Upper lobe of left lung (tissue), 6 donors: ENCODE measurements around the gene COG4. TPM values are rescaled to one million over a fixed set of nuclear protein-coding genes. Genes with fewer than 3 reads are reported as not detected.
A peak's percentile ranks its signal among the peaks of the same experiment; 100 is the strongest.

Experiments
- ATAC-seq, 2 donors: fragments of 200-7000 bp; cut with Tn5 transposase; one replicate each; pipeline ENCODE4 v1.9.1; 2022; ENCODE audit warnings: mild to moderate bottlenecking in 2 of 2, moderate library complexity in 2 of 2; ENCODE audit not compliant: low FRiP score in 2 of 2
- DNase-seq, 2 donors: peaks; one replicate each; pipeline ENCODE4 v3.0.0-alpha.2; 2019 to 2020
- H3K27ac ChIP-seq, 4 donors: fragments of 200-600 bp; sonication (generic); one replicate each; pipeline ENCODE4 v1.5.1; 2016 to 2019
- H3K27me3 ChIP-seq, 4 donors: fragments of 200-600 bp; sonication (generic); one replicate each; pipeline ENCODE4 v1.5.1; 2017 to 2019
- H3K36me3 ChIP-seq, 4 donors: fragments of 200-600 bp; sonication (generic); one replicate each; pipeline ENCODE4 v1.5.1; 2016 to 2019
- H3K4me1 ChIP-seq, 4 donors: fragments of 200-600 bp; sonication (generic); one replicate each; pipeline ENCODE4 v1.5.1; 2018 to 2019
- H3K4me3 ChIP-seq, 4 donors: fragments of 200-600 bp; sonication (generic); one replicate each; pipeline ENCODE4 v1.5.1; 2017 to 2019; ENCODE audit warnings: mild to moderate bottlenecking in 2 of 4, moderate library complexity in 1 of 4
- H3K9me3 ChIP-seq, 4 donors: fragments of 200-600 bp; sonication (generic); one replicate each; pipeline ENCODE4 v1.5.1; 2018 to 2019
- EP300 ChIP-seq, 4 donors: sonication (generic); formaldehyde crosslinking; IDR thresholded peaks; one replicate each; pipeline ENCODE4 v1.5.1; 2017; ENCODE audit warnings: antibody characterized with exemption in 4 of 4, control low read depth in 2 of 4
- POLR2A ChIP-seq, 4 donors: fragments of 450-650 bp; IDR thresholded peaks; one replicate each; pipeline ENCODE4 v1.5.1; 2016 to 2017; ENCODE audit warnings: antibody characterized with exemption in 4 of 4, mild to moderate bottlenecking in 2 of 4
- POLR2AphosphoS5 ChIP-seq, 2 donors: sonication (generic); formaldehyde crosslinking; IDR thresholded peaks; one replicate each; pipeline ENCODE4 v1.5.1; 2017; ENCODE audit warnings: antibody characterized with exemption in 2 of 2
- WGBS, 2 donors: methylation state at CpG; one replicate each; pipeline ENCODE4 v1.1.5; 2017 to 2018; 5-methylcytosine and 5-hydroxymethylcytosine counted together
- total RNA-seq, 6 donors: library from RNA; depleted of rRNA in 4 of 6; stranded (reverse); fragments of >200 nt in 4 of 6; gene quantifications; one replicate each; pipeline versions ENCODE4 v1.1.0 to v1.2.1, GENCODE V29; 2016 to 2021
- TF ChIP-seq, protein P1 (sequence below), 6 experiments: fragments of 450-650 bp in 4 of 6; fragments of 200-600 bp in 2 of 6; sonication (generic) in 2 of 6; IDR thresholded peaks; one replicate each; pipeline ENCODE4 v1.5.1; 2016 to 2019; ENCODE audit warnings: antibody characterized with exemption in 6 of 6
- donor health status: DM: no; HTN: no; CAD: no; lungs with moderate emphysema.
- donor health status: DM: no; HTN: yes; CAD: no; lungs with severe emphysema.

Gene COG4
- total RNA-seq, 6 donors from 2014 or later = 35.0 to 111 (median 59.6) TPM

DNA sequence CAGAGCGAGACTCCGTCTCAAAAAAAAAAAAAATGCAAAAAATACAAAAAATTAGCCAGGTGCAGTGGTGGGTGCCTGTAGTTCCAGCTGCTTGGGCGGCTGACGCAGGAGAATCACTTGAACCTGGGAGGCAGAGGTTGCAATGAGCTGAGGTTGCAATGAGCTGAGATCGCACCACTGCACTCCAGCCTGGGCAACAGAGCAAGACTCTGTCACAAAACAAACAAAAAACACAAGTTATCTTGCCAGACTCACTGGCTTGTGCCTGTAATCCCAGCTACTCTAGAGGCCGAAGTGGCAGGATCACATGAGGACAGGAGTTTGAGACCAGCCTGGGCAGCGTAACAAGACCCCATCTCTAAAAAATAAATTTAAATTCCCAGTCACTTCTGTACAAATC lies 81.0 kb downstream of the COG4 start:
- no peak for DNase-seq
- H3K36me3 ChIP-seq = no peaks in the 10 kb centered on the region
- no peak for ATAC-seq
- no peaks in the 10 kb centered on the region for H3K9me3 ChIP-seq
- H3K4me1 ChIP-seq = peaks cover 2 to 19% (median 17%) of the 10 kb centered on the region in 4 donors
- 93% methylated on average over 7 of the region's 7 CpGs for WGBS, 2 donors
- TF ChIP-seq EP300 (IDR thresholded peaks at IDR 0.05) = no peak
- TF ChIP-seq POLR2AphosphoS5 (IDR thresholded peaks at IDR 0.05) = no peak
- no peak for TF ChIP-seq POLR2A (IDR thresholded peaks at IDR 0.05)
- TF ChIP-seq, protein P1, sequence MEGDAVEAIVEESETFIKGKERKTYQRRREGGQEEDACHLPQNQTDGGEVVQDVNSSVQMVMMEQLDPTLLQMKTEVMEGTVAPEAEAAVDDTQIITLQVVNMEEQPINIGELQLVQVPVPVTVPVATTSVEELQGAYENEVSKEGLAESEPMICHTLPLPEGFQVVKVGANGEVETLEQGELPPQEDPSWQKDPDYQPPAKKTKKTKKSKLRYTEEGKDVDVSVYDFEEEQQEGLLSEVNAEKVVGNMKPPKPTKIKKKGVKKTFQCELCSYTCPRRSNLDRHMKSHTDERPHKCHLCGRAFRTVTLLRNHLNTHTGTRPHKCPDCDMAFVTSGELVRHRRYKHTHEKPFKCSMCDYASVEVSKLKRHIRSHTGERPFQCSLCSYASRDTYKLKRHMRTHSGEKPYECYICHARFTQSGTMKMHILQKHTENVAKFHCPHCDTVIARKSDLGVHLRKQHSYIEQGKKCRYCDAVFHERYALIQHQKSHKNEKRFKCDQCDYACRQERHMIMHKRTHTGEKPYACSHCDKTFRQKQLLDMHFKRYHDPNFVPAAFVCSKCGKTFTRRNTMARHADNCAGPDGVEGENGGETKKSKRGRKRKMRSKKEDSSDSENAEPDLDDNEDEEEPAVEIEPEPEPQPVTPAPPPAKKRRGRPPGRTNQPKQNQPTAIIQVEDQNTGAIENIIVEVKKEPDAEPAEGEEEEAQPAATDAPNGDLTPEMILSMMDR (IDR thresholded peaks at IDR 0.05) = no peak
- H3K4me3 ChIP-seq = no peak overlapping the region
- H3K27ac ChIP-seq = no peak overlapping the region
- no peaks in the 10 kb centered on the region for H3K27me3 ChIP-seq

DNA sequence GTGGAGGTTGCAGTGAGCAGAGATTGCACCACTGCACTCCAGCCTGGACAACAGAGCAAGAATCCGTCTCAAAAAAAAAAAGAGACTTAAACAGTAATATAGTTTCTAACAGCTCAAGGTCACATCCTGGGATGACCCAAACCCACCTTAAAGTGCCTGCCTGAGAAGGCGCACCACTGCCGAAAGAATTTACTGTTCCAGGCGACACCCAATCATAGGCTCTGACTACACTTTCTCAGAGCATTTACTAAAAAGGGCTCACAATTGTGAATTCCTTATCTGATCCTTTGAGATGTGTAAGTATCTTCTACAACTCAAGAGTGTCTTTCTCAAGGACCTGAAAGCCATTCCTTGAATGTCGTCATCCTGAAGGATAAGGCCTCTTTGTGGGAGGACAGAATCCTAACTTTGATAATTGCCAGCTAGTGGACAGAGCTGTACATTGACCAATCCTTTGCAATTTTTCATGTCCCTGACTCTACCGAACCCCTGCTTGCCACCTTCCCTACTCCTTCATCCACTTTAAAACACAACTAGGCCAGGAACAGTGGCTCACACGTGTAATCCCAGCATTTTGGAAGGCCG lies 81.9 kb downstream of the COG4 start:
- H3K27ac ChIP-seq = no peak overlapping the region
- WGBS, 2 donors = 91 to 92% methylated on average over 8 of the region's 8 CpGs
- no peak overlapping the region for H3K4me3 ChIP-seq
- TF ChIP-seq, protein P1 (IDR thresholded peaks at IDR 0.05) = no peak
- TF ChIP-seq POLR2A (IDR thresholded peaks at IDR 0.05) (no peak), EP300 (IDR thresholded peaks at IDR 0.05) (no peak), POLR2AphosphoS5 (IDR thresholded peaks at IDR 0.05) (no peak)
- H3K9me3 ChIP-seq = no peaks in the 10 kb centered on the region
- H3K27me3 ChIP-seq = no peaks in the 10 kb centered on the region
- DNase-seq = no peak
- peaks cover 10 to 27% (median 24%) of the 10 kb centered on the region in 4 donors for H3K4me1 ChIP-seq
- no peaks in the 10 kb centered on the region for H3K36me3 ChIP-seq
- ATAC-seq = no peak

DNA sequence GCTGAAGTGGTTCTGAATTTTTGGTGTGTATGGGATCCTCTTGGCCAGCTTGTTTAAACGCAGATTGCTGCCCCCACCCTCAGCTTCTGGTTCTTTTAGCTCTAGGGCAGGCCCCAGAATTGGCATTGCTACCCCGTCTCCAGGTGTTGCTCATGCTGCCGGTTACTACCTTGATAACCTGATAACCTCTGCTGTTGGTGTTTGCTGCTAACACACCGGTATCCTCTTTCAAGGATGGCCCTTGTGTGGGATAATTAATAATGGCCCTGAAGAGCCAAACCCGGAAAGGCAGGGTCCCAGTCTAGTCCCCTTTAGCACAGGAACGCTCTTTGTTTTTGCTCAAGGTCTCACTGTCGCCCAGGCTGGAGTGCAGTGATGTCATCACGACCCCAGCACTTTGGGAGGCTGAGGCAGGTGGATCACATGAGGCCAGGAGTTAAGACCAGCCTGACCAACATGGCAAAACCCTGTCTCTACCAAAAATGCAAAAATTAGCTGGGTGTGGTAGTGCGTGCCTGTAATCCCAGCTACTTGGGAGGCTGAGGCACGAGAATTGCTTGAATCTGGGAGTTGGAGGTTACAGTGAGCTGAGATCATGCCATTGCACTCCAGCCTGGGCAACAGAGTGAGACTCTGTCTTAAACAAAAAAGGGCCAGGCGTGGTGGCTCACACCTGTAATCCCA lies 83.2 kb downstream of the COG4 start:
- DNase-seq (no peak), ATAC-seq (no peak)
- no peaks in the 10 kb centered on the region for H3K36me3 ChIP-seq
- no peaks in the 10 kb centered on the region for H3K27me3 ChIP-seq
- WGBS, 2 donors = 64 to 84% methylated on average over 11 of the region's 11 CpGs
- no peaks in the 10 kb centered on the region for H3K9me3 ChIP-seq
- H3K27ac ChIP-seq = peak overlapping the region in 1 of 4 donors; percentile 90
- H3K4me3 ChIP-seq = peak overlapping the region in 3 of 4 donors; percentile 69 to 94 (median 82)
- TF ChIP-seq POLR2A (IDR thresholded peaks at IDR 0.05) = no peak
- TF ChIP-seq, protein P1 (IDR thresholded peaks at IDR 0.05) = no peak
- TF ChIP-seq EP300 (IDR thresholded peaks at IDR 0.05) = no peak
- H3K4me1 ChIP-seq = peaks cover 13 to 32% (median 27%) of the 10 kb centered on the region in 4 donors

DNA sequence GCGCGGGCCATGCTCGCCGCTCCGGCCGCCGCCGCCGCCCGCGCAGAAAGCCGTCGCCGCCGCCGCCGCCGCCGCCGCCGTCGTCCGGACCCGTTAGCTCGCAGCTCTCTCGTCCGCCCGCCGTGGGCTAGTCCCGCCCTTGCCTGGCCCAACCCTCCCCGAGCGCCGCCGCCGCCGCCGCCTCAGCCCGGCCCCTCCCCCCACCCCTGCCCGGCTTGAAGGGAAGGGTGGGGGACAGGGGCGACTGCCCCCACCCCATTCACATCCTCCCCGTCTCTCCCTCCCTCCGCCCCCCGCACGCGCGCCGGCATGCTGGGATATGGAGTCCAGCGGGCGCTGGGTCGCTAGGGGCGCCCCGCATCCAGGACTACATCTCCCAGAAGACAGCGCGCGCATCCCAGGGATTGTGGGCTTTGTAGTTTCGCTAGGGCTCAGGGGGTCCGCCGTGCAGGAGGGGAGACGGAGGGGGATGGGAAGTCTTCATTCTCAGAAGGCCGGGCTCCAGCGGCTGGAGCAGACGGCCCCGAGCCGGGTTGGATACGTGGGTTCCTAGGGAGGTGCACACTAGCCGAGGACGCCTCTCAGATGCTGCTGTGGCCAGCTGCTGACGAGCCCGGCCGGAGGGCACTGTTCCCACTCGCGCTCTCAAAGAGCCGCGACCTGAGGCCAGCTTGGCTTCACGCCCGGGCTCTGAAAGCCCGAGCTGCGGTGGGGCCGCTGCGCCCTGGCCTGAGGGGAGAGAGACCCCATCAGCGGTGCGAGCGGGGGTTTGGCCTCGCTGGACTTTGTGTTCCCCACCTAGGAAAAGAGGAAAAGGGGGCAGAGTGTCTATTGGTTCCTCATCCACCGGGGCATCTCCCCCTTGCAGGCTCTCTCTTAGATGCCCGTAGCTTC lies 84.1 kb downstream of the COG4 start, which contains the start of gene ST3GAL2:
Gene ST3GAL2, minus strand, starts transcription at position 132 of the 894 bp plus-strand sequence. CDS start 40,570 bp downstream, outside the sequence.
- peak; percentile 95 to 98 for DNase-seq

More for the DNA sequence above, 84.1 kb downstream of the COG4 start, which contains the start of gene ST3GAL2:
- 1 to 8% methylated on average over 12 to 58 of the region's 86 CpGs for WGBS, 2 donors
- Histone ChIP-seq H3K4me3 (peak within 1 kb of the TSS; percentile 60 to 94 (median 76)), H3K4me1 (peaks cover 18 to 33% (median 29%) of the 10 kb centered on the region in 4 donors), H3K9me3 (no peaks in the 10 kb centered on the region), H3K36me3 (peaks cover 0 to 4% (median 0%) of the 10 kb centered on the region in 4 donors), H3K27me3 (no peaks in the 10 kb centered on the region), H3K27ac (peak within 1 kb of the TSS; percentile 63 to 90 (median 81))
- ATAC-seq = peak; percentile 97 to 99
- TF ChIP-seq POLR2A (IDR thresholded peaks at IDR 0.05) = no peak
- TF ChIP-seq, protein P1 (IDR thresholded peaks at IDR 0.05) = peak in 3 of 6 experiments; percentile 8 to 31 (median 18)
- peak in 1 of 2 donors; percentile 61 for TF ChIP-seq POLR2AphosphoS5 (IDR thresholded peaks at IDR 0.05)
